Breast epithelium (tissue), 4 donors: ENCODE data around the gene PTPRN2. TPM values are rescaled to one million over a fixed set of nuclear protein-coding genes. Genes with fewer than 3 reads are reported as not detected.

Experiments used
- DNase-seq, 2 donors: peaks; one replicate each; pipeline ENCODE4 v3.0.0-alpha.2; 2019; ENCODE audit warnings: low spot score in 2 of 2
- H3K27ac ChIP-seq, 2 donors: fragments of 200-600 bp; sonication (generic) in 1 of 2; one replicate each; pipeline ENCODE4 v1.5.1; 2016 to 2019; ENCODE audit warnings: mild to moderate bottlenecking in 1 of 2
- H3K27me3 ChIP-seq, 2 donors: fragments of 200-600 bp; sonication (generic) in 1 of 2; one replicate each; pipeline versions ENCODE4 v1.5.1 to v1.6.0; 2017 to 2019; ENCODE audit warnings: control low read depth in 1 of 2, mild to moderate bottlenecking in 1 of 2
- H3K36me3 ChIP-seq: fragments of 200-600 bp; one replicate; pipeline ENCODE4 v1.5.1; 2019
- H3K4me1 ChIP-seq, 2 donors: fragments of 200-600 bp; sonication (generic); one replicate each; pipeline ENCODE4 v1.5.1; 2016 to 2019; ENCODE audit warnings: control low read depth in 1 of 2
- H3K4me3 ChIP-seq, 3 donors: fragments of 200-600 bp; sonication (generic); 1 replicate in 2 of 3; 2 replicates in 1 of 3; pipeline ENCODE4 v1.5.1; 2016 to 2019; ENCODE audit warnings: mild to moderate bottlenecking in 3 of 3, moderate library complexity in 2 of 3
- H3K9me3 ChIP-seq, 2 donors: fragments of 200-600 bp; sonication (generic) in 1 of 2; one replicate each; pipeline ENCODE4 v1.5.1; 2016 to 2019; ENCODE audit warnings: control low read depth in 1 of 2
- CTCF ChIP-seq, 3 donors: fragments of 450-650 bp; IDR thresholded peaks; one replicate each; pipeline ENCODE4 v1.5.1; 2016 to 2017; ENCODE audit warnings: antibody characterized with exemption in 3 of 3, mild to moderate bottlenecking in 3 of 3, moderate library complexity in 3 of 3
- POLR2A ChIP-seq: fragments of 450-650 bp; IDR thresholded peaks from one replicate; pipeline ENCODE4 v1.6.1; 2016; ENCODE audit warnings: antibody characterized with exemption, mild to moderate bottlenecking, moderate library complexity
- POLR2AphosphoS5 ChIP-seq, 3 donors: sonication (generic); formaldehyde crosslinking; IDR thresholded peaks; one replicate each; pipeline ENCODE4 v1.6.1; 2017; ENCODE audit warnings: antibody characterized with exemption in 3 of 3
- intact Hi-C: fragments of 100-400 bp; cut with DNase I; formaldehyde crosslinking; loops from one replicate; pipeline ENCODE4 v1.15.1; 2023; ENCODE audit warnings: low total_unique reads
- total RNA-seq, 3 donors: library from RNA; depleted of rRNA; stranded (reverse); fragments of >200 nt; gene quantifications; one replicate each; pipeline ENCODE4 v1.1.0, GENCODE V29; 2016

The PTPRN2 gene
- total RNA-seq, 3 donors from 2014 or later = 1.6 to 2.2 (median 2.2) TPM

- Histone ChIP-seq H3K36me3 (no peaks in the 10 kb centered on the region), H3K4me3 (no peak overlapping the region), H3K27ac (no peak overlapping the region), H3K27me3 (no peaks in the 10 kb centered on the region), H3K9me3 (peaks cover 0 to 18% of the 10 kb centered on the region in 2 donors), H3K4me1 (no peaks in the 10 kb centered on the region)
- TF ChIP-seq CTCF (IDR thresholded peaks at IDR 0.05) (no peak), POLR2AphosphoS5 (IDR thresholded peaks at IDR 0.05) (no peak), POLR2A (no peak)
- DNase-seq = no peak
- intact Hi-C loops = no loop called here
Measured at GRCh38 chr7:157757776-157758467, 829.7 kb downstream of the PTPRN2 start.

GRCh38 chr7:157757211-157757610, 830.4 kb downstream of the PTPRN2 start:
- Histone ChIP-seq H3K36me3 (no peaks in the 10 kb centered on the region), H3K27me3 (no peaks in the 10 kb centered on the region), H3K9me3 (peaks cover 0 to 14% of the 10 kb centered on the region in 2 donors), H3K27ac (no peak overlapping the region), H3K4me1 (no peaks in the 10 kb centered on the region), H3K4me3 (no peak overlapping the region)
- TF ChIP-seq POLR2A (no peak), CTCF (IDR thresholded peaks at IDR 0.05) (no peak), POLR2AphosphoS5 (IDR thresholded peaks at IDR 0.05) (no peak)
- intact Hi-C loops = no loop called here
- DNase-seq = no peak

GRCh38 chr7:157755741-157756140, 831.9 kb downstream of the PTPRN2 start:
- no peaks in the 10 kb centered on the region for H3K4me1 ChIP-seq
- H3K36me3 ChIP-seq = no peaks in the 10 kb centered on the region
- DNase-seq = no peak
- intact Hi-C loops = no loop called here
- no peak overlapping the region for H3K27ac ChIP-seq
- TF ChIP-seq POLR2AphosphoS5 (IDR thresholded peaks at IDR 0.05) (no peak), CTCF (IDR thresholded peaks at IDR 0.05) (no peak), POLR2A (no peak)
- no peaks in the 10 kb centered on the region for H3K27me3 ChIP-seq
- H3K9me3 ChIP-seq = peaks cover 0 to 14% of the 10 kb centered on the region in 2 donors
- no peak overlapping the region for H3K4me3 ChIP-seq

- Histone ChIP-seq H3K27ac (no peak overlapping the region), H3K9me3 (peaks cover 0 to 14% of the 10 kb centered on the region in 2 donors), H3K4me1 (no peaks in the 10 kb centered on the region), H3K4me3 (no peak overlapping the region), H3K36me3 (no peaks in the 10 kb centered on the region), H3K27me3 (no peaks in the 10 kb centered on the region)
- DNase-seq = no peak
- TF ChIP-seq CTCF (IDR thresholded peaks at IDR 0.05) (no peak), POLR2AphosphoS5 (IDR thresholded peaks at IDR 0.05) (no peak), POLR2A (no peak)
- intact Hi-C loops = no loop called here
Measured at GRCh38 chr7:157754416-157754790, 833.2 kb downstream of the PTPRN2 start.

- Histone ChIP-seq H3K4me3 (no peak overlapping the region), H3K27me3 (no peaks in the 10 kb centered on the region), H3K36me3 (no peaks in the 10 kb centered on the region), H3K9me3 (peaks cover 0 to 14% of the 10 kb centered on the region in 2 donors), H3K4me1 (no peaks in the 10 kb centered on the region), H3K27ac (no peak overlapping the region)
- TF ChIP-seq POLR2A (no peak), CTCF (IDR thresholded peaks at IDR 0.05) (no peak), POLR2AphosphoS5 (IDR thresholded peaks at IDR 0.05) (no peak)
- intact Hi-C loops = no loop called here
- no peak for DNase-seq
Measured at GRCh38 chr7:157753713-157754415, 833.8 kb downstream of the PTPRN2 start.
